WERI-Rb-1 (cell line): ENCODE results near the gene PNPLA6.

Source experiments
- DNase-seq: peaks from one replicate; pipeline ENCODE4 v3.0.0-alpha.2; 2020
- H3K27ac ChIP-seq: fragments of 250-450 bp; sonication (Bioruptor Pico); 2 replicates; pipeline ENCODE4 v1.5.1; 2020; ENCODE audit warnings: mild to moderate bottlenecking, moderate library complexity
- H3K27me3 ChIP-seq: fragments of 250-450 bp; sonication (Bioruptor Pico); 2 replicates; pipeline ENCODE4 v1.5.1; 2021; ENCODE audit warnings: mild to moderate bottlenecking, low read depth, moderate library complexity; ENCODE audit not compliant: insufficient read depth, severe bottlenecking
- H3K36me3 ChIP-seq: fragments of 250-450 bp; sonication (Bioruptor Pico); 2 replicates; pipeline ENCODE4 v1.5.1; 2020; ENCODE audit warnings: mild to moderate bottlenecking, moderate library complexity
- H3K4me3 ChIP-seq: 2 replicates; pipeline ENCODE4 v1.5.1; 2011; ENCODE audit warnings: low read depth, mild to moderate bottlenecking, control low read depth, low read length
- H3K9me3 ChIP-seq: fragments of 250-450 bp; sonication (Bioruptor Pico); 2 replicates; pipeline ENCODE4 v1.5.1; 2021; ENCODE audit warnings: mild to moderate bottlenecking, moderate library complexity; ENCODE audit not compliant: severe bottlenecking
- CTCF ChIP-seq: IDR thresholded peaks from 2 replicates; pipeline ENCODE4 v1.5.1; 2011; ENCODE audit warnings: low read depth, mild to moderate bottlenecking, control low read depth, inconsistent platforms, low read length

PNPLA6 gene

DNA sequence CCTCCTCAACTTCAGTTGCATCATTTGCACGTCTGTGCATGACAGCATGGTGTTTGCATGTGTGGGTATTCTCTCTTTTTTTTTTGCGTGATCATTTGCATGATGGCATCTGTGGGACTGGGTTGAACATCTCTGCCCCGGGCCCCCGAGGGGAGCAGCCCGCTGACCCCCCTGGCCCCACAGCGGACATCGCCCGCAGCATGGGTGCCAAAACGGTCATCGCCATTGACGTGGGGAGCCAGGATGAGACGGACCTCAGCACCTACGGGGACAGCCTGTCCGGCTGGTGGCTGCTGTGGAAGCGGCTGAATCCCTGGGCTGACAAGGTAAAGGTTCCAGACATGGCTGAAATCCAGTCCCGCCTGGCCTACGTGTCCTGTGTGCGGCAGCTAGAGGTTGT lies 23.1 kb downstream of the PNPLA6 start:
- H3K4me3 ChIP-seq = no peak overlapping the region
- DNase-seq = no peak
- no peak for TF ChIP-seq CTCF
- no peaks in the 10 kb centered on the region for H3K9me3 ChIP-seq
- H3K27ac ChIP-seq = no peak overlapping the region
- H3K27me3 ChIP-seq = no peaks in the 10 kb centered on the region
- H3K36me3 ChIP-seq = peaks cover 4% of the 10 kb centered on the region

- H3K27me3 ChIP-seq = no peaks in the 10 kb centered on the region
- no peak for TF ChIP-seq CTCF
- peaks cover 4% of the 10 kb centered on the region for H3K36me3 ChIP-seq
- H3K9me3 ChIP-seq = no peaks in the 10 kb centered on the region
- no peak for DNase-seq
- no peak overlapping the region for H3K27ac ChIP-seq
- H3K4me3 ChIP-seq = no peak overlapping the region
Measured at GRCh38 chr19:7559102-7559501, 23.6 kb downstream of the PNPLA6 start.

- Histone ChIP-seq H3K4me3 (no peak overlapping the region), H3K27ac (no peak overlapping the region), H3K27me3 (no peaks in the 10 kb centered on the region), H3K36me3 (peaks cover 4% of the 10 kb centered on the region), H3K9me3 (no peaks in the 10 kb centered on the region)
- TF ChIP-seq CTCF = no peak
- no peak for DNase-seq
Measured at GRCh38 chr19:7560255-7560654, 24.7 kb downstream of the PNPLA6 start.

GRCh38 chr19:7561325-7561724 lies 25.8 kb downstream of the PNPLA6 start:
- no peaks in the 10 kb centered on the region for H3K27me3 ChIP-seq
- no peak for TF ChIP-seq CTCF
- no peak for DNase-seq

GRCh38 chr19:7562646-7563393 lies 27.3 kb downstream of the PNPLA6 start:
- H3K4me3 ChIP-seq = no peak overlapping the region
- DNase-seq = no peak
- H3K36me3 ChIP-seq = no peaks in the 10 kb centered on the region; the same call in 1 of the 2 replicates
- TF ChIP-seq CTCF = no peak
- no peak overlapping the region for H3K27ac ChIP-seq
- no peaks in the 10 kb centered on the region for H3K9me3 ChIP-seq
- H3K27me3 ChIP-seq = no peaks in the 10 kb centered on the region

More at GRCh38 chr19:7561325-7561724, 25.8 kb downstream of the PNPLA6 start:
- Histone ChIP-seq H3K36me3 (peaks cover 4% of the 10 kb centered on the region), H3K9me3 (no peaks in the 10 kb centered on the region), H3K4me3 (no peak overlapping the region), H3K27ac (no peak overlapping the region)

DNA sequence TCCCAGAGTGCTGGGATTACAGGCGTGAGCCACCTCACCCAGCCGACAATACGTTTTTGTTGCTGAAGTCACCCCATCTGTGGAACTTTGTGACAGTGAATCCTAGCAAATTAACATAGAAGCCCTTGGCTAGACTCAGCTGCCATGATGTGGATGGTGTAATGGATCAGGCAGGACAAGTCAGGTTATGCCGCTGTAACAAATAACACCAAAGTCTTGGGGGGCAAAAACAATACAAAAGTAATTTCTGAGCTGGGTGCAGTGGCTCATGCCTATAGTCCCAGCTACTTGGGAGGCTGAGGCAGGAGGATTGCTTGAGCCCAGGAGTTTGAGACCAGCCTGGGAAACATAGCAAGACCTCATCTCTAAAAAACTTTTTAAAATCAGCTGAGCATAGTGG lies 29.3 kb downstream of the PNPLA6 start:
- TF ChIP-seq CTCF = no peak
- Histone ChIP-seq H3K27ac (no peak overlapping the region), H3K27me3 (no peaks in the 10 kb centered on the region), H3K9me3 (no peaks in the 10 kb centered on the region), H3K36me3 (no peaks in the 10 kb centered on the region), H3K4me3 (no peak overlapping the region)
- no peak for DNase-seq
